HepG2 (cell line): ENCODE results near the gene CDKN2C. TPM values are rescaled to one million over a fixed set of nuclear protein-coding genes. Genes with fewer than 3 reads are reported as not detected.

ENCODE experiments used
- AGO1 ChIP-seq: fragments of 200-400 bp; formaldehyde crosslinking; IDR thresholded peaks from 2 replicates; pipeline ENCODE4 v1.6.1; 2017; ENCODE audit warnings: mild to moderate bottlenecking, low read depth, low read length, moderate library complexity; ENCODE audit not compliant: poor library complexity, severe bottlenecking
- ATF1 ChIP-seq: IDR thresholded peaks from 2 replicates; pipeline ENCODE4 v1.6.1; 2016; ENCODE audit warnings: mild to moderate bottlenecking, control low read depth
- ATF7 ChIP-seq, 2 experiments: fragments of 450-650 bp in 1 of 2; sonication (generic) in 1 of 2; formaldehyde crosslinking in 1 of 2; IDR thresholded peaks; 2 replicates each; pipeline versions ENCODE4 v1.4.0 to v1.6.1; 2016 to 2020; ENCODE audit warnings: antibody characterized with exemption in 1 of 2, mild to moderate bottlenecking in 1 of 2, missing genetic modification reagents in 1 of 2
- CREM ChIP-seq, 2 experiments: sonication (generic) in 1 of 2; formaldehyde crosslinking in 1 of 2; IDR thresholded peaks; 2 replicates each; pipeline versions ENCODE4 v1.4.0 to v1.6.1; 2016 to 2020; ENCODE audit warnings: antibody characterized with exemption in 1 of 2, mild to moderate bottlenecking in 1 of 2, missing genetic modification reagents in 1 of 2
- ETV6 ChIP-seq: sonication (generic); formaldehyde crosslinking; conservative IDR thresholded peaks from 2 replicates; pipeline ENCODE4 v1.4.0; 2020; ENCODE audit warnings: missing genetic modification reagents
- HIVEP1 ChIP-seq: sonication (generic); formaldehyde crosslinking; IDR thresholded peaks from 2 replicates; pipeline ENCODE4 v1.4.0; 2020; ENCODE audit warnings: mild to moderate bottlenecking, missing genetic modification reagents
- KDM5A ChIP-seq: fragments of 200-600 bp; sonication (generic); IDR thresholded peaks from 2 replicates; pipeline ENCODE4 v1.7.0; 2018; ENCODE audit warnings: antibody characterized with exemption, mild to moderate bottlenecking, low read length, borderline replicate concordance
- NFKB2 ChIP-seq: sonication (generic); formaldehyde crosslinking; IDR thresholded peaks from 2 replicates; pipeline ENCODE4 v1.4.0; 2020; ENCODE audit warnings: missing genetic modification reagents, borderline replicate concordance
- NR2C2 ChIP-seq: sonication (generic); formaldehyde crosslinking; IDR thresholded peaks from 2 replicates; pipeline ENCODE4 v1.4.0; 2020; ENCODE audit warnings: missing genetic modification reagents, mild to moderate bottlenecking, moderate library complexity, borderline replicate concordance
- THYN1 ChIP-seq: sonication (generic); formaldehyde crosslinking; IDR thresholded peaks from 2 replicates; pipeline ENCODE4 v1.8.1; 2023; ENCODE audit warnings: low read depth, mild to moderate bottlenecking, moderate library complexity, missing genetic modification reagents, borderline replicate concordance
- ZNF225 ChIP-seq: sonication (generic); formaldehyde crosslinking; IDR thresholded peaks from 2 replicates; pipeline ENCODE4 v1.4.0; 2020; ENCODE audit warnings: mild to moderate bottlenecking, missing genetic modification reagents
- ZNF256 ChIP-seq: sonication (generic); formaldehyde crosslinking; conservative IDR thresholded peaks from 2 replicates; pipeline ENCODE4 v1.4.0; 2020; ENCODE audit warnings: missing genetic modification reagents
- ZNF264 ChIP-seq: sonication (generic); formaldehyde crosslinking; IDR thresholded peaks from 2 replicates; pipeline ENCODE4 v1.4.0; 2020; ENCODE audit warnings: missing genetic modification reagents
- ZNF329 ChIP-seq: sonication (generic); formaldehyde crosslinking; IDR thresholded peaks from 2 replicates; pipeline ENCODE4 v1.9.0; 2021; ENCODE audit warnings: low read depth, mild to moderate bottlenecking, missing genetic modification reagents
- ZNF44 ChIP-seq: sonication (generic); formaldehyde crosslinking; IDR thresholded peaks from 2 replicates; pipeline ENCODE4 v1.5.1; 2020; ENCODE audit warnings: mild to moderate bottlenecking, missing genetic modification reagents
- ZNF547 ChIP-seq: sonication (generic); formaldehyde crosslinking; IDR thresholded peaks from 2 replicates; pipeline ENCODE4 v1.5.1; 2020; ENCODE audit warnings: mild to moderate bottlenecking, missing genetic modification reagents
- ZNF891 ChIP-seq: sonication (generic); formaldehyde crosslinking; IDR thresholded peaks from 2 replicates; pipeline ENCODE4 v1.5.0; 2020; ENCODE audit warnings: mild to moderate bottlenecking, missing genetic modification reagents
- polyA plus RNA-seq, 8 experiments: library from polyadenylated mRNA; depleted of rRNA in 3 of 8; stranded (reverse) in 7 of 8; unstranded in 1 of 8; fragments of >200 nt; fragmentation: Illumina TruSeq in 4 of 8; extraction: Trizol in 4 of 8; gene quantifications; 2 replicates each; pipeline versions ENCODE4 v1.2.1 to v1.2.3, GENCODE V29; 2011 to 2016; ENCODE audit warnings: low read depth in 4 of 8, missing spikeins in 1 of 8, mixed read lengths in 1 of 8; ENCODE audit not compliant: insufficient read depth in 1 of 8
- total RNA-seq, 5 experiments: library from RNA; depleted of rRNA; stranded (reverse); fragments of >200 nt; fragmentation: Illumina TruSeq; extraction: Trizol; gene quantifications; 2 replicates each; pipeline ENCODE4 v1.2.3, GENCODE V29; 2016; ENCODE audit warnings: low read depth in 1 of 5
- TF ChIP-seq, protein P1 (sequence below): IDR thresholded peaks from 2 replicates; pipeline ENCODE4 v1.6.1; 2016; ENCODE audit warnings: low read depth
- TF ChIP-seq, protein P2 (sequence below): sonication (generic); formaldehyde crosslinking; conservative IDR thresholded peaks from 2 replicates; pipeline ENCODE4 v1.8.0; 2022; ENCODE audit warnings: low read depth, missing genetic modification reagents
- TF ChIP-seq, protein P3 (sequence below): sonication (generic); formaldehyde crosslinking; IDR thresholded peaks from 2 replicates; pipeline ENCODE4 v1.8.1; 2023; ENCODE audit warnings: mild to moderate bottlenecking, missing genetic modification reagents
- TF ChIP-seq, protein P4 (sequence below): sonication (generic); formaldehyde crosslinking; IDR thresholded peaks from 2 replicates; pipeline ENCODE4 v1.8.1; 2022; ENCODE audit warnings: mild to moderate bottlenecking, missing genetic modification reagents

Gene CDKN2C
- total and polyA plus RNA-seq, 2 of the 13 experiments (the other 11 are each of a cell fraction or from before 2014, with no cell fraction given): 7.8 to 13.7 TPM

DNA sequence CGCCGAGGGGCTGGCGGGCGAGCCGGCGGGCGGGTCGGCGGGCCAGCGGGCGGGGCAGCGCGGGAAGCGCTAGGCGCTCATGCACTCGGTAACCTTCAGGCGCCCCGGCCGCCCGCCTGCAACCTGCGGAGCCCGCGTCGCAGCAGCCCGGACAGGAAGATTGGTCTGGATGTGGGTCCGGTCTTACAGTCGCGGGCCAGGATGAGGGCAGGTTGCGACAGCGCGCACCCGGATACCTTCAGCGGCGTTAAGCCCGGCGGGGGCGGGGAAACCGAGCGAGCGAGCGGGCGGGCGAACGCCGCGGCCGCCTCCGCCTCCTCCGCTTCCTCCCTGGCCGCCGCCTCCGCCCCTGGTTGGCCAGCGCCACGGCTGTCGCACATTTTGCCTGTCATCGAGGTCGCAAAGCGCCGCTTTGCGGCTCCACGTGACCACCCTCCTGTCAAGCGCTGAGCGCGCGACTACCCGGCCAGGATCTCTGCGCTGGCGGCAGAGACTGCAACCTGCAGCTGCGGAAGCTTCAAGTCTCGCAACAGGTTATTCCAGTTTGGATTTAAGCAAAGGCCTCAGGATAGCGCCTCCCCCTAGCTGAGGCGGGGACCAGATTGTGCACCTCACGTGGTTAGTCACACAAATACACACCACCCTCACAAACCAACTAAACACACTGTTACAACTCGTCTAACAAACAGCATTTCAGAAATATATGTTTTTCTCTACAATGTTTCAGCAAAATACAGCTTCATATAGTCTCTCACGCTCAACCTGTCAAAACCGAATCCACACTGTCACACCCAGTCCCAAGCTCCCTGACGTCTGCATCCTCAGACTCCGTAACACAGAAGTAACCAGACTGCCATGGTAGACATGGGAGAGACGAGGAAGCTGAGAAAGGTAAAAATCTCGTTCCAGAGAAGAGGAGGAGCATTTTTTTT is 9.9 kb upstream of the CDKN2C start, which contains the start of gene FAF1 (continued):
- TF ChIP-seq, protein P1, sequence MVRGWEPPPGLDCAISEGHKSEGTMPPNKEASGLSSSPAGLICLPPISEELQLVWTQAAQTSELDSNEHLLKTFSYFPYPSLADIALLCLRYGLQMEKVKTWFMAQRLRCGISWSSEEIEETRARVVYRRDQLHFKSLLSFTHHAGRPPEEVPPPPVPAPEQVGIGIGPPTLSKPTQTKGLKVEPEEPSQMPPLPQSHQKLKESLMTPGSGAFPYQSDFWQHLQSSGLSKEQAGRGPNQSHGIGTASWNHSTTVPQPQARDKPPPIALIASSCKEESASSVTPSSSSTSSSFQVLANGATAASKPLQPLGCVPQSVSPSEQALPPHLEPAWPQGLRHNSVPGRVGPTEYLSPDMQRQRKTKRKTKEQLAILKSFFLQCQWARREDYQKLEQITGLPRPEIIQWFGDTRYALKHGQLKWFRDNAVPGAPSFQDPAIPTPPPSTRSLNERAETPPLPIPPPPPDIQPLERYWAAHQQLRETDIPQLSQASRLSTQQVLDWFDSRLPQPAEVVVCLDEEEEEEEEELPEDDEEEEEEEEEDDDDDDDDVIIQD: peak; percentile 53; the same call in 1 of the 2 replicates
- TF ChIP-seq ATF7 (IDR thresholded peaks at IDR 0.05): no peak
- TF ChIP-seq ATF7 (CRISPR knock-in tag; IDR thresholded peaks at IDR 0.05): no peak
- TF ChIP-seq CREM (IDR thresholded peaks at IDR 0.05): peak; percentile 96
- TF ChIP-seq CREM (CRISPR knock-in tag; IDR thresholded peaks at IDR 0.05): peak; percentile 61; the same call in 1 of the 2 replicates
- peak; percentile 86 for TF ChIP-seq NR2C2 (CRISPR knock-in tag)
- no peak for TF ChIP-seq AGO1
- 0 out of 2 replicates have a peak, but pooled peaks have one; percentile 21 for TF ChIP-seq ZNF264
- TF ChIP-seq ZNF256: 0 out of 2 replicates have a peak, but pooled peaks have one; percentile 46
- TF ChIP-seq, protein P2, sequence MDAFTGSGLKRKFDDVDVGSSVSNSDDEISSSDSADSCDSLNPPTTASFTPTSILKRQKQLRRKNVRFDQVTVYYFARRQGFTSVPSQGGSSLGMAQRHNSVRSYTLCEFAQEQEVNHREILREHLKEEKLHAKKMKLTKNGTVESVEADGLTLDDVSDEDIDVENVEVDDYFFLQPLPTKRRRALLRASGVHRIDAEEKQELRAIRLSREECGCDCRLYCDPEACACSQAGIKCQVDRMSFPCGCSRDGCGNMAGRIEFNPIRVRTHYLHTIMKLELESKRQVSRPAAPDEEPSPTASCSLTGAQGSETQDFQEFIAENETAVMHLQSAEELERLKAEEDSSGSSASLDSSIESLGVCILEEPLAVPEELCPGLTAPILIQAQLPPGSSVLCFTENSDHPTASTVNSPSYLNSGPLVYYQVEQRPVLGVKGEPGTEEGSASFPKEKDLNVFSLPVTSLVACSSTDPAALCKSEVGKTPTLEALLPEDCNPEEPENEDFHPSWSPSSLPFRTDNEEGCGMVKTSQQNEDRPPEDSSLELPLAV: no peak
- peak; percentile 96 for TF ChIP-seq ZNF44
- 0 out of 2 replicates have a peak, but pooled peaks have one; percentile 41 for TF ChIP-seq ZNF329 (CRISPR knock-in tag)
- peak; percentile 79 for TF ChIP-seq KDM5A
- TF ChIP-seq ZNF547: no peak; the same call in 1 of the 2 replicates
- TF ChIP-seq, protein P3, sequence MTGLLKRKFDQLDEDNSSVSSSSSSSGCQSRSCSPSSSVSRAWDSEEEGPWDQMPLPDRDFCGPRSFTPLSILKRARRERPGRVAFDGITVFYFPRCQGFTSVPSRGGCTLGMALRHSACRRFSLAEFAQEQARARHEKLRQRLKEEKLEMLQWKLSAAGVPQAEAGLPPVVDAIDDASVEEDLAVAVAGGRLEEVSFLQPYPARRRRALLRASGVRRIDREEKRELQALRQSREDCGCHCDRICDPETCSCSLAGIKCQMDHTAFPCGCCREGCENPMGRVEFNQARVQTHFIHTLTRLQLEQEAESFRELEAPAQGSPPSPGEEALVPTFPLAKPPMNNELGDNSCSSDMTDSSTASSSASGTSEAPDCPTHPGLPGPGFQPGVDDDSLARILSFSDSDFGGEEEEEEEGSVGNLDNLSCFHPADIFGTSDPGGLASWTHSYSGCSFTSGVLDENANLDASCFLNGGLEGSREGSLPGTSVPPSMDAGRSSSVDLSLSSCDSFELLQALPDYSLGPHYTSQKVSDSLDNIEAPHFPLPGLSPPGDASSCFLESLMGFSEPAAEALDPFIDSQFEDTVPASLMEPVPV (CRISPR knock-in tag): peak; percentile 75; the same call in 1 of the 2 replicates
- 0 out of 2 replicates have a peak, but pooled peaks have one; percentile 32 for TF ChIP-seq ETV6 (CRISPR knock-in tag)
- TF ChIP-seq HIVEP1 (CRISPR knock-in tag): peak; percentile 61; the same call in 1 of the 2 replicates
- 0 out of 2 replicates have a peak, but pooled peaks have one; percentile 56 for TF ChIP-seq ZNF891
- TF ChIP-seq, protein P4, sequence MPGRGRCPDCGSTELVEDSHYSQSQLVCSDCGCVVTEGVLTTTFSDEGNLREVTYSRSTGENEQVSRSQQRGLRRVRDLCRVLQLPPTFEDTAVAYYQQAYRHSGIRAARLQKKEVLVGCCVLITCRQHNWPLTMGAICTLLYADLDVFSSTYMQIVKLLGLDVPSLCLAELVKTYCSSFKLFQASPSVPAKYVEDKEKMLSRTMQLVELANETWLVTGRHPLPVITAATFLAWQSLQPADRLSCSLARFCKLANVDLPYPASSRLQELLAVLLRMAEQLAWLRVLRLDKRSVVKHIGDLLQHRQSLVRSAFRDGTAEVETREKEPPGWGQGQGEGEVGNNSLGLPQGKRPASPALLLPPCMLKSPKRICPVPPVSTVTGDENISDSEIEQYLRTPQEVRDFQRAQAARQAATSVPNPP (CRISPR knock-in tag): peak; percentile 66; the same call in 1 of the 2 replicates
- no peak for TF ChIP-seq THYN1
- TF ChIP-seq NFKB2 (CRISPR knock-in tag): peak; percentile 64; the same call in 1 of the 2 replicates
- TF ChIP-seq ATF1 (CRISPR knock-in tag): peak; percentile 92
- peak; percentile 89; the same call in 1 of the 2 replicates for TF ChIP-seq ZNF225 (CRISPR knock-in tag)
